ENCODE results near the gene PCBP4. TPM values are rescaled to one million over a fixed set of nuclear protein-coding genes. Genes with fewer than 3 reads are reported as not detected.

The PCBP4 gene
- total RNA-seq, 1 experiment from 2014 or later: 48.8 TPM

- Histone ChIP-seq H3K27me3 (ENCODE audit: insufficient read depth, low read length) (no peaks in the 10 kb centered on the region), H3K9ac (ENCODE audit: low read length) (no peak overlapping the region), H3K4me3 (replicated peaks in 1 of 2; ENCODE audit: low read depth in 1 of 2, low read length in 2 of 2) (no peak overlapping the region), H2AFZ (ENCODE audit: low read depth, low read length, poor library complexity, severe bottlenecking) (no peak overlapping the region), H3K4me1 (ENCODE audit: control insufficient read depth in 1 of 2, insufficient read depth in 2 of 2, low read length in 2 of 2) (peaks cover 12% of the 10 kb centered on the region in 2 experiments), H3K36me3 (ENCODE audit: control insufficient read depth in 1 of 2, insufficient read depth in 2 of 2, low read length in 2 of 2) (peaks cover 29 to 65% of the 10 kb centered on the region in 2 experiments), H3K79me2 (ENCODE audit: insufficient read depth, low read length) (peaks cover 45% of the 10 kb centered on the region), H3K27ac (ENCODE audit: low read depth, low read length) (no peak overlapping the region), H3K4me2 (ENCODE audit: low read length) (no peak overlapping the region), H3K9me2 (ENCODE audit: insufficient read depth) (no peaks in the 10 kb centered on the region), H4K20me1 (ENCODE audit: insufficient read depth) (0 out of 2 replicates have a peak, but pooled peaks cover 4% of the 10 kb centered on the region), H3K9me3 (ENCODE audit: control insufficient read depth in 1 of 2, insufficient read depth in 1 of 2, low read depth in 1 of 2, low read length in 2 of 2) (no peaks in the 10 kb centered on the region)
- POLR2A ChIA-PET: no interaction called here
- DNase-seq (ENCODE audit: low read depth, low spot score) (no peak), ATAC-seq (no peak)
- intact Hi-C loops (cut with micrococcal nuclease): no loop called here
- CTCF ChIA-PET: no interaction called here
- RAD21 ChIA-PET (ENCODE audit: low non-redundant PET in 1 of 2, low total read pairs in 2 of 2, uncharacterized antibody in 2 of 2, unreplicated experiment in 2 of 2): no interaction called here
- no TSS peak for BruUV-seq (replicated peaks)
- TF ChIP-seq FOSL1 (IDR thresholded peaks at IDR 0.05; ENCODE audit: low read depth) (no peak), JUND (IDR thresholded peaks at IDR 0.05) (no peak), SRF (IDR thresholded peaks at IDR 0.05; ENCODE audit: low read depth) (no peak), RAD21 (IDR thresholded peaks at IDR 0.05; ENCODE audit: low read depth) (no peak), CEBPB (IDR thresholded peaks at IDR 0.05; ENCODE audit: low read depth) (no peak), MAX (IDR thresholded peaks at IDR 0.05) (no peak), ATF3 (IDR thresholded peaks at IDR 0.05) (no peak), ZNF274 (IDR thresholded peaks at IDR 0.05; ENCODE audit: low read depth, low read length) (no peak), ZFX (IDR thresholded peaks at IDR 0.05) (no peak), REST (IDR thresholded peaks at IDR 0.05; ENCODE audit: low read depth) (no peak)
Observed at GRCh38 chr3:51935886-51936755, 31.1 kb downstream of the PCBP4 start.
